ENCODE data around the gene MICAL2.

The MICAL2 gene

DNA sequence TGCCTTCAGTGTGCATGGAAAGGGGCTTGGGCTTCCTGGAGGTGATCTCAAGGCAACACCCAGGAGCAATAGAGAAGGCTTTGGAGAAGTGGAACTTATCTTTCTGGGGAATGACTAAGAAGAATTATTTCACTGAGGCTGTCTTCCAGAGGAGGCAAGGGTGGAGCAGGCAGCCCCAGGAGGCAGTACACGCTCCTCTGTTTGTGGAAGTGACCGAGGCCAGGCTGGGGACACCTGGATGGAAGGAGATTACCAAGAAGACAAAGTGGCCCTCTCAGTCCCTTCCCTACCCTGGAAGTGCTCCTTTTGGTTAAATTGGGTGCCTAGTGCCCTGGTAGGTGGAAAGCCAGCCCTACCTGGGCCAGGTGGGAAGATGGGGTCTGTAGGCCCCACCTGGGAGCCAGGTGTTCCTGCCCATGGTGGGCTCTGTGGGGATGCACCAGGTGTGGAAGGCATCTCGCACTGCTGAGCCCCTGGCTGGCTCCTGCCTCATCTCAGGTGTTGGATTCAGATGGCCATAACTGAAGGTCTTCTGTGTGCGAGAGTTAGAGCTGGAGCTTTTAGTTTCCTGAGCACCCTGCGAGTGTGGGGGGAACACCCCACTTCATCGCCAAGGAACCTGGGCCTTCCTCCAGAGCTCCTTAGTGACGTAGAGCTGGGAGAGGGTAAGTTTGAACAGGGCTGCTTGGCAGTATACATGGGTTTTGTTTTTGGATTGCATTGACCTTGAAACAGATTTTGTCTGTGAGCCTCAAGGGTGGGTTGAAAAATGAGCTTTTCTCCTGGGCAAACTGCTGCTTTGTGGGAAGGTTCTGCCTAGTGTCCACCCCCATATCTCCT is 46.1 kb downstream of the MICAL2 start:
- DNase-seq (ENCODE audit: low read depth in 3 of 3): no peak

DNA sequence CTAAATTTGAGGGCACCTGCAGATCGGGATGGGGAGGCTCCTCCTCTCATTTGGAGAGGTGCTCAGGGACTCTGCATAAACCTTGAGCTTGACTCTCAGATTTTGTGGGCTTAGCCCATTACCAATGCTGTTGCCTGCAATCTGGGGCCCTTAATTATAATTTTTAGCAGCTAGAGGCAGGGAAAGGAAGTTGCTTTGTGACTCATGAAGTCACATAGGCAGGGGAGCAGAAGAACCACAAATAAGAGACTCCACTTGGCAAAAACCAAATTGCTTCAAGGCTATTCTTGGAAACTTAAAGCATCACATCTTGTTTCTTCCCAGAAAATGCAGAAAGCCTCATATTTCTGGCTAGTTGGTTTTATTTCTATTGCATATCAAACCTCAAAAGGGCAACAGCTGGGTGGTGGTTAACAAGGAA is 46.9 kb downstream of the MICAL2 start:
- DNase-seq (ENCODE audit: low read depth in 3 of 3): no peak

DNA sequence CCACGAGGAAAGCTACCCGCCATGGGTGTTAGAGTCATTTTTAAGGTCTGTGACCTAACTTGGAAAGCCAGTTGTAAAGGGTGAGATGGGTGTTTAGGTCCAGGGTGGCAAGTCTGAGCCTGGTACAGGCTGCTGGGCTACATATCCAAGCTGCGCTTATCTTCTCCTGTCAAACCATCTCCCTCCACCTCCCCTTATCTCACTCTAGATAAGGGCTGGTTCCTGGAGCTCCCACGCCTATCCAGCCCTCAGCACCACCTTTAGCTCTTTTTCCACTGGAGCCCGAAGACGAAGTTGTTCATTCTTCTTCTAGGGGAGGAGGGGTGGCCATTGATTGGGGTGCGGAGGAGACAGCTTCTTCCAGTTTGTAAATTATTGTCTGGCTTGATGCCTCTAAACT is 48.5 kb downstream of the MICAL2 start:
- no peak for DNase-seq (ENCODE audit: low read depth in 3 of 3)

DNA sequence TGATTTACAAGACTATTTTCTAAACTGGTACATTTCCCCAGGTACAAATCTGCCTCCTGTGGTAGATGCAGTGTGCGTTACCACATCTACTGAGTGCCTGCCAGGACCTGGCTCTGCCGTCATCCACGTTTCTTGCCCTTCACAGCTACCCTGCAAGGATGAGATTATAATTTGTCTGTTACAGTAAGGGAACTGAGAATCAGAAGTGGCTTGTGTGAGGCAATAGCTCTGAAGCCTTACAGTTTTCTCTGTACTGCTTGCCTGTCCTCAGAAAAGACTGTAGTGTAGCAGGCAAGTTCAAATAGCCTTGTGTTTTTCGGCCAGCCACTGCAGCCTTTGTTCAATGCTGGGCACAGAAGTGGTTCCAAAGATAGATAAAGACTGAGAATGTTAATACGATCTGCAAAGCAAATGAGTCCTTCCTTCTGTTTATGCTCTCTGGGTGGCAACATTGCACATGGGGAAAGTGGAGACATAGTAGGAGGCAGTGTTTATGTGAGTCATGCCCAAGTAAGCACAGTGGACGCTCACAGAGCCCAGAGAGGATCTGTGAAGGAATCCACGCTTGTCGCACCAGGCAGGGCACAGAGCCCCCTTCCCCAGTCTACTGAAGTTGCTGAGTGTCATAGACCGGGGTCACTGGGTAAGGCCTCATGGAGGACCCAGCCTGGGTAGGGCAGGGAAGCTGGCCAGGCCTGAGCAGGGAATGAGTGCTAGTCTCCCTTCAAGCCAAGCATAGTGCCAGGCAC is 49.1 kb downstream of the MICAL2 start:
- no peak for DNase-seq (ENCODE audit: low read depth in 3 of 3)

DNA sequence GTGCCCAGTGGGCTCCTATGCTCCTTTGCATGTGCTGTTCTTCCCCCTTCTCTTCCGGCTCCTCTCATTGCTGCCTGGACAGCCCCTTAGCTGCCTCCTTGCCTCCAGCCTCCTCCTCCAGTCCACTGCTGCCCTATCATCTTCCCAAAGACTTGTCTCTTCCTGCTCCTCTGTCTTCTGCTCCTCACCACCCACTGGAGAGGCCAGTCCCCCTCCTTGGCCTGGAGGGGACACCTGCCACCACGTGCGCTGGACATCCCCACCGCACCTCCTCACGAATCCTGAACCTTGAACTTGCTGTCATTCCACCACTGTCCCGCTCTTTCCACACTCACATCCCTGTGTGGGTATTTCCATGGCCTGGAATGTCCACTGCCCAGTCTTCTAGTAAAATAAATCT is 49.8 kb downstream of the MICAL2 start:
- no peak for DNase-seq (ENCODE audit: low read depth in 3 of 3)

DNA sequence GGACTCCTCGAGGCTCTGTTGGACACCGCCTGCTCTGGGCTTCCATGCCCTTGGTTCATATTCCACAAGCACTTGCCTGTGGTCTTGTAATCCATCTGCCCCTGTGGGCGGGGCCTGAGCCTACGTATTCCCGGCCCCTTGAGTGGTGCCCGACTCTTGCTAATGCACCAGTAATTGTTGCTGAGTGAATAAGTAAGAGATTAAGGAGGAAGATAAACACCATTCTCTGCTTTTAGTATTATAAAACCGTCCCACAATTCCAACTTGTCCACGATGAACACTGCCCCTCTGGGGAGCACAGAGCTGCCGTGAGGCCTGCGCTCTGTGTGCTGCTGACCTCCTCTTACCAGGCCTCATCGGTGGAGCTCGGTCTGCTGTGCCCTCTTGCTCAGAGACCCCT is 50.3 kb downstream of the MICAL2 start:
- no peak for DNase-seq (ENCODE audit: low read depth in 3 of 3)

DNA sequence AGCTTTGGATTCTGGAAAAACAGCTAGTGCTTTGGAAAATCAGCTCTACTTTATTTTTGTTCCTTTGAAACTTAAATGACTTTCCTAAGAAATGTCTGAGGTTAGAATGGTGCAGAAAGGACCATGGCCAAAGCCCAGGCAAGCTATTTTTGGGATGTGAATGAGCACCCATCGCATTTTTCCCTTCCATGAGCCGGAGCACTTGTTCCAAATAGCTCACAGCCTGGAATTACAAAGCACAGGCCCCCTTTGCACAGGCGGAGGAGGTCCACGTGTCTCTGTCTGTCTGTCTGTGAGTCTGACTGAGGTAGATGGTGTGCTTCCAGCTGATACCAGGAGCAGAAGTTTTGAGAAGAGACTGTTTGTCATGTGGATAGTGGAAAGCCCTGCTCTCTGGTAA is 50.7 kb downstream of the MICAL2 start:
- no peak for DNase-seq (ENCODE audit: low read depth in 3 of 3)

DNA sequence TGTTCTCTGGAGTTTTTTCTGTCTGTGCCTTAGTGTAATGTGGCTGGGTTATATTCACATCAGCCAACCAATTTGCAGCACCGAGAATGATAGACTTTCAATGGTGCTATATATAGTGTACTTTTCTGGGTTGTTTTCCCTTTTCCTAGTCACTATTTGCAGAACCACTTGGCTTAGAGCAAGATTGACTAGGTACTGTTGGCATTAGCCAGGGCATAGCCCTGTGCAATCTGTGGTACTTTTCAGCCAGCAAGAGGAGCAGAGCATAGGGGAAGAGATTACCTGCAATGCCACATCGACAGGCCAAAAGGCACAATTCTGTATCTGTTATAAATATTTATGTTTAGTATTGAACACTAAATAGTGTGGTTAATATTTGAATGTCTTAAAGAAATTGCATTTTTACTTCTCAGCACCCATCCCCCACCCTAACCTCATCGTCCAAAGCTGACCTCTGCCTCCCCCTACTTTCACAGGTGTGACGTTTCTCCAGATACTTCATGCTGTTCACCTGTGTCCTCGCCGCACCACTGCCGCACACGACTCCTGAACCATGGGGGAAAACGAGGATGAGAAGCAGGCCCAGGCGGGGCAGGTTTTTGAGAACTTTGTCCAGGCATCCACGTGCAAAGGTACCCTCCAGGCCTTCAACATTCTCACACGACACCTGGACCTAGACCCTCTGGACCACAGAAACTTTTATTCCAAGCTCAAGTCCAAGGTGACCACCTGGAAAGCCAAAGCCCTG is 51.4 kb downstream of the MICAL2 start:
- DNase-seq (ENCODE audit: low read depth in 3 of 3): no peak

DNA sequence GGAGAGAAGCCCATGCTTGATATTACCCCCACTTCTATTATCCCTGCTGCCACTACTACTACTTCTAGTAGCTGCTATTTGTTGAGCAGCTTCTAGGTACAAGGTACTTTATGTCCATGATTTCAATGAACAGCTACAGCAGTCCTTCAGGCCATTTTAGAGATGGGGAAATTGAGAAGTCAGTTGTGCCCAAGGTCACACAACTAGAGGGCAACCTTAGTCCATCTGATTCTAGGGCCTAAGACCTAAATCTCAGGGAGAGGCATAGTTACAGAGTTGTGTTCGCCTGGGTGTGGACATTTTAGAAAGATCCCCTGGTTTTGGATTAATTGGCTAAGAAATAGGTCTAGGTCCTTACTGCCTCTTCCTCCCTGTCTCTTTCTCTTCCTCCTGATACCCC is 52.3 kb downstream of the MICAL2 start:
- no peak for DNase-seq (ENCODE audit: low read depth in 3 of 3)

DNA sequence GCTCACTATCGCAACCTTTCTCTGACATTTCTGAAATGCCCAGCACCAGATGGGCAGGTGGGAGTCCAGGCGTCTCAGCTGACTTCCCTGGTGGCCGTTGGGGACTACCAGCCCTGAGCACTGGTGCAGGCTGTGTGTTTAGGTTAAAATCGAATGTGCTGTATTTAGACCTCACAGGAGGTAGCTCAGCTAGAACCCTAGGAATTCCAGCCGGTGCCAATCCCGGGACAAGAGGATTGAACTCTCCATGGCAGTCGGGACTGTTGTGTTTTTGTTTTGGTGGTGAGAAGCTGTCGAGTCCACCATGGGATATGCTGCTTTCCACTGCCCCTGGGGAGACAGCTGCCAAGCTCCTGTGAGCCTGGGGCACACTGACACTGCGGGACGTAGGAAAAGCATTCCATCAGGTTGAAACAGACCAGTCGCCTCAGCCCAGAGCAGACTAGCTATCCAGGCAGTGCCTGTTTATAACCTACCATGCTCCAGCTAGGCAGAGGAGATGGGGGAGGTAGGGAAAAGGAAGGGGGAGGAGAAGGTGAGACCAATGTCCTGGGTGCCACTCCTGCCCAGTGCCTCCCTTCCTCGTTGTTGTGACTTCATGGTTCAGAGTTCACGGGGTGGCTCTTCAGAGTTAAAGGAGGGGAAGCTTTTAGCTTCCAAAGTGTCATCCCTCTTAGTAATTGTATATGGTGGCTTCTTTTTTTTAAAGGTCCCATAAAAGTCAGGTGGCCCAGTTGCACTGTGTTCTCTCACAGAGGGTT is 53.0 kb downstream of the MICAL2 start:
- DNase-seq (ENCODE audit: low read depth in 3 of 3): no peak

DNA sequence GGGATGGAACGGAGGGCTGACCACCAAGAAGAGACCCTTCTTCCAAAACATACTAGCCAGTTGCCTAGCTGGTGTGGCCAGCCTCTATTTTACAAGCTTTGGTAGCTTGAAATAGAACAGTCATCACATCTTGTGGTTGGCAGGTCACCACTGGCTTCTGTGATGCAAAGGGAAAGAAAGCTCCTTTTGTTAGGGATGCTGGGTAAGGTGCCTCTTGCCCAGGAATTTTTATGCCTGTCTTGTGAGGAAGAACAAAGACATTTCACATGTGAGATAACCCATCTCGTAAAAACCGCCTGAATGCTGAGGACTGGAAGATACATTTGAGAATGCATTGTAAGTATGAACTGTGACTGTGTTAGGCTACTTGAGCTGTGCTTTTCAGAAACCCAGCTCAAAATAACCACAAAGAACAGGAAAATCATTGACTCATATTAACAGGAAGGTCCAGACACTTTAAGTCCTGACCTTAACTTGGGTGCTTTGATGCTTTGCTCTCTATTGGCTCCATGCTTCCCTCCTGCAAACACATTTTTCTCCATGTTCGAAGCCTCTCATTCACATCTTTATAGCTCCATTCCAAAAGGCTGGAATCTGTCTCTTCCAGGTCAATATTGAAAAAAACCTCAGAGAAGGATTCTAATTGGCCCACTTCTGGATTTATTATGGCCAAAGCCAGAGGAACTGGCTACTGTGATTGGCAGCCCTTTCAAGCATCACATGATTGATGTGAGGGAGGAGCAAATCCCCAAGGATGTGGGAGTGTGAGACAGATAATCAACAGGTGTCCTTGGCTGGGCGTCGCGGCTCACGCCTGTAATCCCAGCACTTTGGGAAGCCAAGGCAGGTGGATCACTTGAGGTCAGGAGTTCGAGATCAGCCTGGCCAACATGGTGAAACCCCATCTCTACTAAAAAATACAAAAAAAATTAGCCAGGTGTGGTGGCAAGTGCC is 53.9 kb downstream of the MICAL2 start:
- no peak for DNase-seq (ENCODE audit: low read depth in 3 of 3)

DNA sequence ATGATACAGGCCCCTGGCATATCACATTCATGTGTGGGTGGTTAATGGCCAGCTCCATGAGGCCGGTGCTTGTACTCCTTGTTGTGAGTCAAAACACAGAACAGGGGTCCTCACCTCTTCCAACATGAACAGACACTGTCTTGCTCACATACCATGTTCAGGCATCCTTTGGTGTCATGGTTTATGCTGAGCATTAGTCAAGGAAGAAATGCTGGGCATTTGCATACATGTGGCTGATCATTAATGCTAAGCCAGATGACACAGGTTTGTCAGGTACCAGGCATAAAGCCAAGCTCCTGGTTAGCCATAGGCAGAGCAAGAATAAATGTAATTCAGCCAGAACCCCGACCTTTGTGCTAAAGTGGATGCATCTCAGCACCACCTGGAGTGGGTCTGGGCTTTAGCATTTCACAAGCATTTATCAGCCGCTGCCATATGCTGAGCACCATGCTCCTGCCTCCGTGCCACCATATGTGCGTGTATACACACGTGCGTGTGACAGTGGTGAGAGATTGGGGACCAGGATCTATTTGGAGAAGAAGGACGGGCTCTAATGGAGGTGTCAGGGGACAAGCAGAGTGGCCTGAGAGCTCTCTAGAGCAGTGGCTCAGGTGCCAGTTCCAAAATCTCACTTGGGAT is 55.0 kb downstream of the MICAL2 start:
- DNase-seq (ENCODE audit: low read depth in 3 of 3): no peak

DNA sequence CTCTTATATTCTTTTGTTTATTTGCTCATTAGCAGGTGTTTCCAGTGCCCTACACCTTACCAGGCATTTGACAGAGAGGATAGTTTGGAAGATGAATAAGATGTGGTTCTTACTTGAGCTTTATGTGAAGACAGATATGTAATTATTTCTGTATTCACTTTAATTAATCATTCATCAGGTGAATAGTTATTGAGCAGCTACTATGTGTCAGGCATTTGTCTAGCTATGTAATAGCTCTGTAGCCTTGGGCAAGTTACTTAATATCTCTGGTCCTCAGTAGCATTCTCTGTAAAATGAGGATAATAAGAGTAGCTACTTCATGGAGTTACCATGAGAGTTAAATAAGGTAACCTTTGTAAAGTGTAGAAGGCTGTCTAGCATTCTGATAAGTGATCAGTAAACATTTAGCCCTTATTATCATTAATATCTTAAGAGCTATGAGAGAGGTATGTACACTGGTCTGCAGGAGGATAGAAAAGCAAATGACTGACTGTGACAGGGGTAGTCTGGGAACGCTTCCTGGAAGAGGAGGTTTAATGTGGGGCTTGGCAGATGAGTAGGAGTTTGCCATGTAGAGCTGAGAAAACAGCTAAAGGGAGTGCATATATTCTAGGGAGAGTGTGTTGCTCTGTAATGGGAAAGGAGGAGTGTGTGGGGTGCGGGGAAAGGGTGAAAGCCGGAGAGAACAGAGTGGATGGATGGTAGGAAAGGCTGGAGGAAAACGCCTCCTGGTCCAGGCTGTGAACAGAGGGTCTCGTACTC is 56.1 kb downstream of the MICAL2 start:
- DNase-seq (ENCODE audit: low read depth in 3 of 3): no peak

DNA sequence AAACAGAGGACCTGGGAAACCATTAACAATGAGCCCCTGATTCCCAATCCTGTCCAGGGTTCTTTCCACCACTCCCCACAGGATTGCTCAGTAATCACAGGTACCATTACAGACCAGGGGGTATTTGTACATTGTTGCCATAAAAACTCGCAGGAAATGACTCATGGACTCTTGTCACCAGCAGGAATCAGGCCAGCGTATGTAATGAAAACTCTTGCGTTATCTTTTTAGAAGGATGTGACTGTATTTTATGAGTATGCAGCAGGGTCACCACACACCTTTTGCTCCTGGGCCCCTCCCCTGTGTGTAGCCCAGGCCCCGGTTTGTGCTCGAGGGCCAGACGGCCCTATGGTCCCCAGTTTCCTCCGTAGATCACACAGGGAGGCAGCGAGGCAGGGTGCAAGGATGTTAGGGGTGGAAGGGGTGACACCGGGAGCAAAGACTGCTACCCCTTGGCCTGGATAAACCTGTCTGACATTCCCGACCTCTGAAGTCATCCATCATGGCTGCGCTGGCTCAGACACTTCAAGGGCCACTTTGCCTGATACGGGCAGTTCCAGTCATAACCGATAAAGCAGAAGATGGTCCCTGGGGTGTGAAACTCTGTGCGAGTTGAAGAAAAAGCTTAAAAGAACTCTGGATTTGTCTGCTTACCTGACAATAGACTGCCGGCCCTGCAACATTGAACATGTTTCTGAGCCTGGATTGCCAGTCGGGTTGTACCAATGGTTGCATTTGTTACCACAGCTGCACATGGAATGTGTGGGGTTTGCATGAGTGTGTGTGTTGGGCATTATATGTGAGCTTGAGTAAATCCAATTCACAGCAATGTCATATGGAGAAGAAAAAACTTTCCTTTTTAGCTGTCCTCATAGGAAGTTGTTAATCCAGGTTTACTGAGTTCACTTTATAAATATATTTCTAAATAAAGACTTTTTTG is 56.9 kb downstream of the MICAL2 start:
- no peak for DNase-seq (ENCODE audit: low read depth in 3 of 3)

DNA sequence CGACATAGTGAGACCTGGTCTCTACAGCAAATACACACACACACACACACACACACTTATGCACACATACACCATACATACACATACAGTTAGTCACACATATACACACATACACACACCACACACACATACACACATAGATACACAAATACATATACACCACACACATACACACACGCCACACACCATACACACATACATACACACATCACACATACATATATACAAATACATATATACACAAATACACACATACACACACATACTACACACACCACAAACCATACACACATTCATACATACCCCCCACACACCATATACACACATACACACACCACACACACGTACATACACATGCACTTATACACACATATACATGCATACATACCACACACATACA is 57.7 kb downstream of the MICAL2 start:
- no peak for DNase-seq (ENCODE audit: low read depth in 3 of 3)

DNA sequence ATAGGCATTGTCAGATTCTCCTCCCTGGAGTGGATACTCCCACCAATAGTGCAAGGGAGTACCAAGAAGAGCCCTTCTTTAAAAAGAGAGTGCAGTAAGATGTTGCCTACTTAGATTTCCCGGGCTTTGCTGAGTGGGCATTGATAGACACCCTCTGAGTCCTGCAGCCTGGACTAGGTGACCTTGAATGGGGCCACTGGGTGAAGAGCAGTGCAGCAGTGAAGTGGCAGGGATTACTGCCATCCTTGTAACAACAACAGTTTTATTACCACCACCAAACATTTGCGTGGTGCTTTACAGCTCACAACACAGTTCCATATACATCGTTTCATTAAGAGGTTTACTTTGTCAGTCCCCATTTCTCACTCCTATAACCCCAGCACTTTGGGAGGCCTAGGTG is 59.4 kb downstream of the MICAL2 start:
- DNase-seq (ENCODE audit: low read depth in 3 of 3): no peak

DNA sequence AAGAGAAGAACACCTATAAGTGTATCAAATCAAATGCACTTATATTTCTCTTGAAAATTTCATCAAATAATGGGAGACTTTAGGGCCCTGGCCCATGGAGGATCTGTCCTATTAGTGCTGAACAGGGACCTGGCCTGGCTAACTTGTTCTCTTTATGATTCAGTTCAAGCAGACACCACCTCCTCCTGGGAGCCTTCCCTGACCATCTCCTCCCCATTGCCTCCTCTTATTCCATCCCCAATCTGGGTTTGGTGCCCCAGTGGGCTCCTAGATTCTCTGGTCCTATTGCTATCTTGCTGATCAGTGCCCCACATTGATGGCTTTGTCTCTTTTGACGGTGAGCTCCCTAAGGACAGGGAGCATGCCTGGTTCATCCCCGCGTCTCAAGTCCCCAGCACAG is 60.1 kb downstream of the MICAL2 start:
- no peak for DNase-seq (ENCODE audit: low read depth in 3 of 3)

DNA sequence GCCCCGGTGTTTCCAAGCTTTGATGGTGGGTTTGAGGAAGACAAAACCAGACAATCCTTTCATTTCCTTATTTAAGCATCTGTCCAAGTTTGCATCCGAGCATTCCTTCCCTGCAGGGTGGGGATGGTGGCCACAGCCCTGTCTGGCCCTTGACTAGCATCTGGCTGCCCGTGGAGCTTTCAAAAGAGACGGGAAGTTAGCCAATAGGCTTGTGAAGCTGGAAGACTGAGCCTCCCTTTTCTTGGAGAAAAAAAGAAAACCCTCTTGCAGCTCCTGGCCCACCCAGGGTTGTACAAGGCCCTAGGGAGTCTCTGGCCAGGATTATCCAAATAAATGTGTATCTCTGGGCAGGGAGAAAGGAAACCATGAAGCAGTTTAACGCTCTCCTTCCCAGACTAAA is 60.6 kb downstream of the MICAL2 start:
- no peak for DNase-seq (ENCODE audit: low read depth in 3 of 3)
